ENCODE results near the gene GJA8.
"Not testable (repeated sequence)": the region's sequence is repeated elsewhere in the genome, so short reads cannot be mapped to it uniquely, and the experiment has no call there.

Gene GJA8

GRCh38 chr1:147902253-147902845, at the start of gene GJA8:
TSS of gene GJA8 (plus strand) at chr1:147902795. CDS start at chr1:147907956, 5,161 bp downstream.
- no peak for DNase-seq (ENCODE audit: low read depth in 1 of 2, low spot score in 1 of 2)

- DNase-seq (ENCODE audit: low read depth in 1 of 2, low spot score in 1 of 2) = no peak
These were observed 49.2 kb upstream of the GJA8 start for GRCh38 chr1:147853391-147853790.

- DNase-seq (ENCODE audit: low read depth in 1 of 2, low spot score in 1 of 2) = not testable (repeated sequence)
These were observed 47.6 kb upstream of the GJA8 start for GRCh38 chr1:147854989-147855388.

GRCh38 chr1:147855996-147856395, 46.6 kb upstream of the GJA8 start:
- not testable (repeated sequence) for DNase-seq (ENCODE audit: low read depth in 1 of 2, low spot score in 1 of 2)

DNA sequence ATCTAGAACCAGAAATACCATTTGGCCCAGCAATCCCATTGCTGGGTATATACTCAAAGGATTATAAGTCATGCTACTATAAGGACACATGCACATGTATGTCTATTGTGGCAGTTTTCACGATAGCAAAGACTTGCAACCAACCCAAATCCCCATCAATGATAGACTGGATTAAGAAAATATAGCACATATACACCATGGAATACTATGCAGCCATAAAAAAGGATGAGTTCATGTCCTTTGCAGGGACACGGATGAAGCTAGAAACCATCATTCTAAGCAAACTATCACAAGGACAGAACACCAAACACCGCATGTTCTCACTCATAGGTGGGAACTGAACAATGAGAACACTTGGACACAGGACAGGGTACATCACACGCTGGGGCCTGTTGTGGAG, 35.4 kb upstream of the GJA8 start:
- not testable (repeated sequence) for DNase-seq (ENCODE audit: low read depth in 1 of 2, low spot score in 1 of 2)

DNA sequence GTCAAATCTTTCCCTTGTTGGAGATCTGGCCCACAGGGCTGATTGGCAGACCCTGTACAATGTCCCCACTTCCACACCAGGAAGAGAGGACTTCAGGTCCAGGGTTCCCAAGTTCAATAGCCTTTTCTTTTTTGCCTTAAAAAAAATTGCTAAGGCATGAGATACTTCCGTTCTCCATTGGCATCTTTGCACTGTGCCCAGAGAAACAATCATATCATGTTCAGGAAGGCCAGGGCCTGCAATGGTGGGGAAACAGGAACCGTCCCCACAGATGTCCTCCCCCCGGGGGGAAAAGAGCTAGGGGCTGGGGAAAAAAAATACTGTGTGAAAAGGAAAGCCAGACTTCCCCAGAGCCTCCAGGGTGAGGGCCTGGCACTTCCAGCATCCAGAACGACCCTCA, 24.6 kb upstream of the GJA8 start:
- DNase-seq (ENCODE audit: low read depth in 1 of 2, low spot score in 1 of 2) = no peak

DNA sequence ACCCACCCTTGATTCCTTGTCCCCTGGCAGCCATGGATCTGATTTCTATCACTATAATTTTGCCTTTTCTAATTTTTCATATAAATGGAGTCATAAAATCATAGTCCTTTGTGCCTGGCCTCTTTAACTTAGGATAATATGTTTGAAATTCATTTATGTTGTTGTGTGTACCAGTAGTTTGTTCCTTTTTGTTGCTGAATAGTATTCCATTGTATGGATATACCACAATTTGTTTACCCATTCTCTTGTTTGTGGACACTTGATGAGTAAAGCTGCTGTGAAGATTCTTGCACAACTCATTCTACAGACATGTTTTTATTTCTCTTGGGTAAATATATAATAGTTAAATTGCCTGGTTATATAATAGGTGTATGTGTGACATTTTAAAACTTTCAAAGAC, 22.7 kb upstream of the GJA8 start:
- no peak for DNase-seq (ENCODE audit: low read depth in 1 of 2, low spot score in 1 of 2)

DNA sequence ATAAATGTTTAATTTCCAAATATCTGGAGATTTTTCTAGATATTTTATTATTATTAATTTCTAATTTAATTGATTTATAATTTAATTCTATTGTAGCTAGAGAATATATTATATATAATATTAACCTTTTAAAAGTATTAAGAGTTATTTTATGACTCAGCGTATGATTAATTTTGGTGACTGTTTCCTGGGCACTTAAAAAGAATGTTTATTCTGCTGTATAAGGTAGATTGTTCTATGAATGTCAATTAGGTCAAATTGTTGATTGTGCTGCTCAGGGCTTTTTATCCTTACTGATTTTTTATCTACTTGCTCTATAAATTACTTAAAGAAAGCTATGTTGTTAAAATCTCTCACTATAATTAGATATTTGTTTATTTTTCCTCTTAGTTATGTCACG, 20.1 kb upstream of the GJA8 start:
- DNase-seq (ENCODE audit: low read depth in 1 of 2, low spot score in 1 of 2) = no peak

DNA sequence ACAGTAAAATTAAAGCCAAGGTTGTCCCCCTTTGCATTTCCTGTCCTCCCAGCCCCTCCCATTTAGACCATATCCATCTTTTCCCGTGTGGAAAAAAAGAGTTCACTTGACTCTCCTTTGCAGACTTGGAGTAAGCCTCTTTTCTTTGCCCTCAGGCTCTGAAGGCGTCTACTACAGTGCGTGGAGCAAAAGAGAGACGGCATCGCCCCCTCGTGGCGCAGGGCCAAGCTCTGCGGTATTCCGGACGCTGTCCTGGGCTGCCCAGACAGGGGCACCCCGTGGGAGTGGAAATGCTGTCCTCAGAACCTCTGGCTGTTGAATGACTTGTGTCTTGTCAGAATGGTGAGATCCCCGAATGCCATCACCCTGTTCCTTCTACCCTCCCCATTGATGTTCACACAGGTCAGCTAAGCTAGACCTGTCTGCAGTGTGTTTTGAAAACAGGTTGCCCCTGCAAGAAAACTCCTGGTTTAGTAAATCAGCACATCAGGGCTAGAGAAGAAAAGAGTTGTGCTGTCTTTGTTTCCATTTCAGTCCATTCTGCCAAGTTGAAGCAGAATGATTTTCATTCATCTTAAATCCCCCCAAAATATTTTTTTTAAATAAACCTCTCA, 12.3 kb upstream of the GJA8 start:
- DNase-seq (ENCODE audit: low read depth in 1 of 2, low spot score in 1 of 2) = peak; percentile 26 to 37

- DNase-seq (ENCODE audit: low read depth in 1 of 2, low spot score in 1 of 2) = no peak
These were observed 11.5 kb upstream of the GJA8 start for GRCh38 chr1:147891088-147891487.

- DNase-seq (ENCODE audit: low read depth in 1 of 2, low spot score in 1 of 2) = no peak
These were observed 10.4 kb upstream of the GJA8 start for GRCh38 chr1:147892216-147892615.

GRCh38 chr1:147892731-147893214, 9.8 kb upstream of the GJA8 start:
- DNase-seq (ENCODE audit: low read depth in 1 of 2, low spot score in 1 of 2) = no peak

- DNase-seq (ENCODE audit: low read depth in 1 of 2, low spot score in 1 of 2) = no peak
These were observed 7.5 kb upstream of the GJA8 start for GRCh38 chr1:147895123-147895522.

- DNase-seq (ENCODE audit: low read depth in 1 of 2, low spot score in 1 of 2) = no peak
These were observed 5.4 kb upstream of the GJA8 start for GRCh38 chr1:147897029-147897752.

DNA sequence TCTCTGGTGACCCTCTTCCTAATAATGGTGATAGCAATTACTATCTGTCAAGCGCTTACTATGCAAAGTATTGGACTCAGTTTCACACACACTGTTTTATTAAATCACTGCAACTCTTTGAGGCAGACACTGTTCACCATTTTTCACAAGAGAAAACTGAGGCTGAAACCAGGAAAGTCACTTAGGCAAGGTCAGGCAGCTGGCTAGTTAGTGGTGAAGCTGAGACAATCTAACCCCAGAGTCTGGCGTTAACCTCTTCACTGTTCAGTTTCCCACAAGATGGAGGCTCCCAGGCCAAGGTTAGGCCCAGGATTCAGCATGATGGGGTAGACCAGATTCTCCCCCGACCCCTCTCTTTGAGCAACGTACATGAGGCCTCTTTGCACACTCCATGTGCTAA, 4.8 kb upstream of the GJA8 start:
- DNase-seq (ENCODE audit: low read depth in 1 of 2, low spot score in 1 of 2) = no peak

- no peak for DNase-seq (ENCODE audit: low read depth in 1 of 2, low spot score in 1 of 2)
These were observed 2.1 kb downstream of the GJA8 start for GRCh38 chr1:147904726-147905125.

DNA sequence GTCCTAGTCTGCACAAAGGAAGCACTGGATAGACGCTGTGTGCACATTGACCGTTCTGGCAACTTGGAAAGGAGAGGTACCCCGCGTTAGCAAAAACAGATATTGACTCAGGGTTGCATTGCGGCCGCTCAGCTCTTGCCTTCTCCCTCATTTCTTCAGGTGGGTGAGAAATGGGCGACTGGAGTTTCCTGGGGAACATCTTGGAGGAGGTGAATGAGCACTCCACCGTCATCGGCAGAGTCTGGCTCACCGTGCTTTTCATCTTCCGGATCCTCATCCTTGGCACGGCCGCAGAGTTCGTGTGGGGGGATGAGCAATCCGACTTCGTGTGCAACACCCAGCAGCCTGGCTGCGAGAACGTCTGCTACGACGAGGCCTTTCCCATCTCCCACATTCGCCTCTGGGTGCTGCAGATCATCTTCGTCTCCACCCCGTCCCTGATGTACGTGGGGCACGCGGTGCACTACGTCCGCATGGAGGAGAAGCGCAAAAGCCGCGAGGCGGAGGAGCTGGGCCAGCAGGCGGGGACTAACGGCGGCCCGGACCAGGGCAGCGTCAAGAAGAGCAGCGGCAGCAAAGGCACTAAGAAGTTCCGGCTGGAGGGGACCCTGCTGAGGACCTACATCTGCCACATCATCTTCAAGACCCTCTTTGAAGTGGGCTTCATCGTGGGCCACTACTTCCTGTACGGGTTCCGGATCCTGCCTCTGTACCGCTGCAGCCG, 5.4 kb downstream of the GJA8 start:
- no peak for DNase-seq (ENCODE audit: low read depth in 1 of 2, low spot score in 1 of 2)

DNA sequence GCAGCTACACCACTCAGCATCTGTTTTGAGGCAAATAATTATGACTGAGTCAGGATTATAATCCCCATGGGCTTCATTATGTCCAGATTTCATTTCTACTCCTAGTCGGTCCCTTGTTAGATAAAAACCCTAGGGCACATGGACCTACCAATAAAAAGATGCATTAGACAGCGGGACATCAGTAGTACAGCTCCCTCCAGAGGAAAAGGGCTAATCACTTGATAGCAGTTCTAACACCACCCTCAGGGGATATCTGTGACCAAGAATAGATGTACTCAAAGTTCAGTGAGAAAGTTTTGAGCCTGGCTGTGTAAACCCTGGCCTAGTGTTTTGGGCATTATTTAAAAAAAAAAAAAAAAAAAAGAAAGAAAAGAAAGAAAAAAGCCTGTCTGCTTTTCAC, 10.0 kb downstream of the GJA8 start:
- DNase-seq (ENCODE audit: low read depth in 1 of 2, low spot score in 1 of 2) = no peak

GRCh38 chr1:147913362-147913942, 10.9 kb downstream of the GJA8 start:
- no peak for DNase-seq (ENCODE audit: low read depth in 1 of 2, low spot score in 1 of 2)

DNA sequence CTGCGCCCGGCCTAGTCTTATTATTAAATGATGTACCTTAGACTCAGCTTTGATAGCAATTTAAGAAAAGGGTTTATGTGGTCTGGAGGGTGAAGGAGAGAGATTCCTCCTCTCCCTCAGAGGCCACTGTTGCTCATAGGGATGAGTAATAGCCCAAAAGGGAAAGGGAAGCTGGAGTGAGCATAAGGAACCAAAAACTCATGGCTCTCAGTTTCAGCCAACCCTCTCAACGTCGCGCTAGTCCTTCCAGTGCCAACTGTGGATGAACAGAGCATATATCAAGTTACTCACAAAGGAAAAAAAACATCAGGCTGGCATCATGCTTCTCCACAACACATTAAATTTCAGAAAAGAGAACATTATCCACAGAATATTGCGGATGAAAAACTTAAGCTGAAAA, 17.3 kb downstream of the GJA8 start:
- no peak for DNase-seq (ENCODE audit: low read depth in 1 of 2, low spot score in 1 of 2)

- no peak for DNase-seq (ENCODE audit: low read depth in 1 of 2, low spot score in 1 of 2)
These were observed 22.2 kb downstream of the GJA8 start for GRCh38 chr1:147924813-147925212.
